HEK293 (cell line): Measurements from ENCODE around the gene UNC5CL.

Source experiments
- ATF2 ChIP-seq: fragments of 450-650 bp; formaldehyde crosslinking; IDR thresholded peaks from 2 replicates; pipeline ENCODE4 v1.5.1; 2016; ENCODE audit warnings: missing biosample characterization, missing genetic modification characterization, low read depth
- CTCF ChIP-seq: fragments of 450-650 bp; formaldehyde crosslinking; IDR thresholded peaks from 2 replicates; pipeline ENCODE4 v1.5.1; 2016; ENCODE audit warnings: missing biosample characterization, missing genetic modification characterization
- PRDM1 ChIP-seq: fragments of 450-650 bp; formaldehyde crosslinking; IDR thresholded peaks from 2 replicates; pipeline ENCODE4; 2016; ENCODE audit warnings: missing biosample characterization, missing genetic modification characterization
- ZFP37 ChIP-seq: fragments of 450-650 bp; formaldehyde crosslinking; IDR thresholded peaks from 2 replicates; pipeline ENCODE4 v1.5.1; 2016; ENCODE audit warnings: missing biosample characterization, missing genetic modification characterization
- ZNF37A ChIP-seq: fragments of 450-650 bp; IDR thresholded peaks from 2 replicates; pipeline ENCODE4 v1.5.1; 2018; ENCODE audit warnings: missing biosample characterization, missing genetic modification characterization
- ZNF660 ChIP-seq: fragments of 450-650 bp; IDR thresholded peaks from 2 replicates; pipeline ENCODE4 v1.5.1; 2018; ENCODE audit warnings: missing biosample characterization, mild to moderate bottlenecking, missing genetic modification characterization

GRCh38 chr6:41033776-41034175 is 5.2 kb downstream of the UNC5CL start:
- TF ChIP-seq CTCF (tag by site-specific recombination) (no peak), ZFP37 (tag by site-specific recombination) (no peak), ZNF660 (no peak), PRDM1 (tag by site-specific recombination) (no peak), ZNF37A (tag by site-specific recombination) (no peak), ATF2 (tag by site-specific recombination) (no peak)
